Adipose tissue (tissue), 3 donors: ENCODE measurements around the gene HOXB6. TPM values are rescaled to one million over a fixed set of nuclear protein-coding genes. Genes with fewer than 3 reads are reported as not detected.
A peak's percentile ranks its signal among the peaks of the same experiment; 100 is the strongest.

ENCODE experiments used
- H3K27ac ChIP-seq: one replicate; pipeline ENCODE4 v1.5.1; 2013; ENCODE audit warnings: low read depth, low read length
- WGBS, 3 donors: extraction: QIAGEN DNeasy Blood & Tissue Kit; methylation state at CpG; one replicate each; pipeline ENCODE4 v1.1.7; 2013; 5-methylcytosine and 5-hydroxymethylcytosine counted together
- polyA plus RNA-seq, 3 donors: library from polyadenylated mRNA; stranded (reverse); fragments of 200-250 nt; gene quantifications; one replicate each; pipeline ENCODE4 v1.2.3, GENCODE V29; 2013
- donor health status: healthy with polysubstance abuse.
- donor health status: Bipolar disorder and iron deficiency.
- donor health status: healthy.

HOXB6 gene
- polyA plus RNA-seq, 3 donors: 1.8 to 14.7 (median 10.4) TPM

DNA sequence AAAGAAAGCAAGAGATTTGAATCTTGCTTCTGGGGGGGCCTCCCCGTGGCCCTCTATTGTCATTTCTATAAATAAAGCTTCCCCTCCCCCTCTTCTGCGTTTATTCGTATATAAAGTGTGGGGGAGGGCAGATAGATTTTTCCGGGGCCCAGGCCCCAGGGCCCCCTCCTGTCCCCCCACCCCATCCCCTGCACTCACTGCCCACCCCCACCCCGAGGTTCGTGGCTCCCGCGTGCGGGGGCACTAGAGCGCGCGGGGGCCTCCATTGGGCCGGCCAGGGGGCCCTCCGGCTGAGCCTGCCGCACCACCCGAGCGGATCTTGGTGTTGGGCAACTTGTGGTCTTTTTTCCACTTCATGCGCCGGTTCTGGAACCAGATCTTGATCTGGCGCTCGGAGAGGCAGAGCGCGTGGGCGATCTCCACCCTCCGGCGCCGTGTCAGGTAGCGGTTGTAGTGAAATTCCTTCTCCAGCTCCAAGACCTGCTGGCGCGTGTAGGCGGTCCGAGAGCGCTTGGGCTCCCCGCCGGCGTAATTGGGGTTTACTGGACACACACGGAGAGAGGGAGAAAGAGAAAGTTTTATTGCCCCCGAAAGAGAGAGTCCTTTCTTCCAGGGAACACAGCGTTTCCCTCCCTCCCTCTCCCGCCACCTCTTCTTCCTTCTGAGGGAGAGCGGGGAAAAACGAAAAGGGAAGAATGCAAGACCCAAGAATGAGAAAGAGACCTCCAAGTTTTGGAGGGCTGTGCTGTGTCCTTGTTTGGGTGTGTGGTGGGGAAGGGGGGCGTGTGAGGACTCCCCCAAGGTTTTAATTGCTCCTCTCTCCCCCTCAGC, 28.1 kb downstream of the HOXB6 start:
- WGBS, 3 donors: 6 to 10% (median 8%) methylated on average over 42 to 43 of the region's 43 CpGs
- peak overlapping the region; percentile 49 for H3K27ac ChIP-seq

DNA sequence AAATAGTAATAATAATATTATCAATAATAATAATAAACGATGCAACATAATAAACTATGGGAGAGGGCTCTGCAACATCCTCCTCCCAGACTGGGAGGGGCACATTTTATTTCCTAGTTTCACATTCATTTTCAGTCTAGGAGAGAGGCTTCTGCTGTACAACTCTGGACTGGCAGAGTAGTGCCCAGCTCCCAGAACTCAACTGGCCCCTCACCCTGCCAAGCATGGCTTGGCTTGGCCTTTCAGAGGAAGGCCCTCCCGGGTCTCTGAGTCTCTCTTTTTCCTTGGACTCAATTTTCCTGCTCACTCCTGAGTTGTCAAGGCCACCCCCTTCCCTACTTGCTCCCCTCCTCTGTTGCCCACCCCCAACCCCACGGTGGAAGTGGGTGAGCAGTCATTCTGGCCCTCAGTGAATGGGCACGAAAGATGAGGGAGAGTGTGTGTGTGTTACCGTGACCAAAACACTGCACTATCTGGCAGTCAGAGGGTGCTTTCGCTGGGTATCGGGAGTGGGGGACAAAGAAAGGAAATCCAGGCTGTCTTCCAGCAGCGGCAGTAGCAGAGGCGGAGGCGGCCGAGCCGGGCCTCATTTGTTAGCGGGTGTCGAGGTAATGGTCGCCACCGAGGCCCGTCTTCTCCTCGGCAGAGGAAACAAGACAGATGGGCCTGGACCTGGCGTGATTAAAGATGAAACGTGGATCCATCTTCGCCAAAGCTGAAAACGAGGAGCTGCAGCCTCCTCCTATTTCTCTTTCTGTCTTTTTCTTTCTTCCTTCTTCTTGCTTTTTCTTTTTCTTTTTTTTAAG, 28.9 kb downstream of the HOXB6 start:
- WGBS, 3 donors: 14 to 26% (median 18%) methylated on average over 22 of the region's 22 CpGs
- peak overlapping the region; percentile 11 for H3K27ac ChIP-seq

DNA sequence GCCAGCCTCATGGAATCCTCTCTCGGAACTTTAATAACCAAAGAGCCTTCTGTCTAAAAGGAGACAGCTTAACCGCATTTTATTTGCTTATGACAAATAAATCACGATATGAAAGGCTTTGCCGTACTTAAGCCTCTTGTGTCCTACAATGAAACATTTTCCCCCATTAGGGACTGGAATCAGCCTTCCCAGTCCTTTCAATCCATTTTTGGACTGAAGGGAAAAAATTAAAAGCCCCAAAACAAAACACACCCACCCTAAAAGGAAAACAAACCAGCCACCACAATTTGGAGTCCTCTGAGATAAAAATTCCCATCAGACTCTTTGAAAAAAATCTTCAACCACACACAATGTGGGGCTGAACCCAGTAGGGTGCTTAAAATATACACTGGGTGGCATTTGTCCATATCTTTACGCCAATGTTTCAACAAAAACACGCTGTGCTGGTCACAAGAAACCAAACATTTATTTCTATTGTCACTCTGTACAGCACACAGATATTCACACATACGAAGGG, 29.7 kb downstream of the HOXB6 start:
- WGBS, 3 donors: 23 to 54% (median 54%) methylated on average over 7 of the region's 7 CpGs
- peak overlapping the region; percentile 40 for H3K27ac ChIP-seq

GRCh38 chr17:48574505-48575065, 30.2 kb downstream of the HOXB6 start:
- 22 to 63% (median 61%) methylated on average over 8 of the region's 8 CpGs for WGBS, 3 donors
- H3K27ac ChIP-seq: peak overlapping the region; percentile 40

- peak overlapping the region; percentile 32 for H3K27ac ChIP-seq
- WGBS, 3 donors: 53 to 62% (median 59%) methylated on average over 1 of the region's 1 CpG
Observed at GRCh38 chr17:48571826-48572417, 32.9 kb downstream of the HOXB6 start.

- peak overlapping the region; percentile 33 for H3K27ac ChIP-seq
- WGBS, 3 donors: 10 to 48% (median 41%) methylated on average over 26 of the region's 26 CpGs
Observed at GRCh38 chr17:48571024-48571818, 33.6 kb downstream of the HOXB6 start.

- peak overlapping the region; percentile 47 for H3K27ac ChIP-seq
- 15 to 39% (median 24%) methylated on average over 19 of the region's 19 CpGs for WGBS, 3 donors
Observed at GRCh38 chr17:48570325-48571023, 34.3 kb downstream of the HOXB6 start.

GRCh38 chr17:48569674-48570324, 35.0 kb downstream of the HOXB6 start:
- 21 to 56% (median 51%) methylated on average over 6 of the region's 6 CpGs for WGBS, 3 donors

GRCh38 chr17:48569240-48569582, 35.6 kb downstream of the HOXB6 start:
- H3K27ac ChIP-seq: no peak overlapping the region
- WGBS, 3 donors: 15 to 45% (median 39%) methylated on average over 3 of the region's 3 CpGs

More at GRCh38 chr17:48569674-48570324, 35.0 kb downstream of the HOXB6 start:
- H3K27ac ChIP-seq: peak overlapping the region; percentile 47

DNA sequence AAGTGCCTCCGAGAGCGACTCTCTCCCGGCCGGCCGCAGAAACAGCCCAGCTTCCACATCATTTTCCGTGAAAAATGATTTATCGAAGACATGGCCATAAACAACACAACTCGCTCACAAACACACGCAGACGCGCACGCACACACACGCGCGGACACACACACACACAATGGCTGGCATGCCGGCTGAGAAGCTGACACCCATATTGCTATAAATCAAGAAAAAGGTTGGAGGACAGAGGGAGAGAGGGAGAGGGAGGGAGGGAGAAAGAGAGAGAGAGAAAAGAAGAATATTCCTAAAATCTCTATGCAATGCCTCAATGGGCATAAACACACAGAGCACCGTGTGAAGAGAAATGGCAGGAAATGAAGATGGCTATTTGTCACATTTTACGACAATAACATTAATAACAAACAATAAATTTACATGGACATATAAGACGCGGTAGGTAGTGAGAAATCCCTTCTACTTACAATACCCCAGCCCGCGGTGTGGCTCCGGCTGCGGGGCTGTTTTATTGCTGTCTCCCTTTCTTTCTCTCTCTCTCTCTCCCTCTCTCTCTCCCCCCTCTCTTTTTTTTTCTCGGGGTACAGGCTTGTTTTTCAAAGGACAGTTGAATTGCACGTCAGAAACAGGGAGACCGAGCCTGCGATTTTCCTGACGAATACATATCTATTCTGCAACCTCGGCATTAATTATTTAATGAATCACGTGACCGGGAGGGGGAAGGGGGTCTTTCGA, 36.1 kb downstream of the HOXB6 start:
- WGBS, 3 donors: 8 to 17% (median 14%) methylated on average over 33 of the region's 33 CpGs
- H3K27ac ChIP-seq: peak overlapping the region; percentile 17

GRCh38 chr17:48567646-48568354, 37.0 kb downstream of the HOXB6 start:
- peak overlapping the region; percentile 18 for H3K27ac ChIP-seq
- WGBS, 3 donors: 15 to 63% (median 61%) methylated on average over 2 of the region's 2 CpGs

- WGBS, 3 donors: 44 to 74% (median 72%) methylated on average over 6 of the region's 6 CpGs
- H3K27ac ChIP-seq: no peak overlapping the region
Observed at GRCh38 chr17:48567209-48567608, 37.6 kb downstream of the HOXB6 start.

GRCh38 chr17:48566717-48567116, 38.1 kb downstream of the HOXB6 start:
- 33 to 57% (median 45%) methylated on average over 2 of the region's 2 CpGs for whole genome bisulfite sequencing, 3 donors
- no peak overlapping the region for H3K27ac ChIP-seq

GRCh38 chr17:48565925-48566710, 38.7 kb downstream of the HOXB6 start:
- WGBS, 3 donors: 41 to 80% (median 67%) methylated on average over 4 of the region's 4 CpGs
- no peak overlapping the region for H3K27ac ChIP-seq

- WGBS, 3 donors: 43 to 66% (median 55%) methylated on average over 2 of the region's 2 CpGs
- no peak overlapping the region for H3K27ac ChIP-seq
Observed at GRCh38 chr17:48565022-48565554, 39.7 kb downstream of the HOXB6 start.
